ENCODE data around the gene STEAP1B.

Gene STEAP1B

GRCh38 chr7:22386865-22387264, 113.1 kb downstream of the STEAP1B start:
- Histone ChIP-seq H3K9me3 (ENCODE audit: insufficient read depth, low read length) (no peaks in the 10 kb centered on the region), H3K79me2 (ENCODE audit: low read length) (no peaks in the 10 kb centered on the region), H4K20me1 (ENCODE audit: insufficient read depth, low read length) (peaks cover 21% of the 10 kb centered on the region), H3K36me3 (replicated peaks; ENCODE audit: low read depth, low read length) (peaks cover 3% of the 10 kb centered on the region), H3K4me2 (ENCODE audit: low read length) (peak overlapping the region; percentile 78), H3K27me3 (ENCODE audit: low read depth, low read length) (peaks cover 23% of the 10 kb centered on the region), H2AFZ (ENCODE audit: low read depth, low read length) (no peak overlapping the region), H3K4me3 (ENCODE audit: low read length) (0 out of 2 replicates have a peak overlapping the region, but pooled peaks have one; percentile 30), H3K9ac (ENCODE audit: low read length) (no peak overlapping the region), H3K4me1 (ENCODE audit: low read length) (peaks cover 28% of the 10 kb centered on the region), H3K27ac (ENCODE audit: low read length) (no peak overlapping the region)
- TF ChIP-seq EZH2phosphoT487 (IDR thresholded peaks at IDR 0.05; ENCODE audit: low read depth) (no peak), CTCF (IDR thresholded peaks at IDR 0.05; ENCODE audit: low read depth, low read length) (no peak)

GRCh38 chr7:22386206-22386858, 113.7 kb downstream of the STEAP1B start:
- Histone ChIP-seq H3K9ac (ENCODE audit: low read length) (no peak overlapping the region), H3K9me3 (ENCODE audit: insufficient read depth, low read length) (no peaks in the 10 kb centered on the region), H3K27me3 (ENCODE audit: low read depth, low read length) (peaks cover 23% of the 10 kb centered on the region), H3K79me2 (ENCODE audit: low read length) (no peaks in the 10 kb centered on the region), H3K27ac (ENCODE audit: low read length) (no peak overlapping the region), H4K20me1 (ENCODE audit: insufficient read depth, low read length) (peaks cover 21% of the 10 kb centered on the region), H3K36me3 (replicated peaks; ENCODE audit: low read depth, low read length) (peaks cover 3% of the 10 kb centered on the region), H3K4me3 (ENCODE audit: low read length) (0 out of 2 replicates have a peak overlapping the region, but pooled peaks have one; percentile 30), H3K4me1 (ENCODE audit: low read length) (peaks cover 28% of the 10 kb centered on the region), H3K4me2 (ENCODE audit: low read length) (peak overlapping the region; percentile 78), H2AFZ (ENCODE audit: low read depth, low read length) (no peak overlapping the region)
- TF ChIP-seq CTCF (IDR thresholded peaks at IDR 0.05; ENCODE audit: low read depth, low read length): no peak

GRCh38 chr7:22385326-22385725, 114.7 kb downstream of the STEAP1B start:
- H3K9ac ChIP-seq (ENCODE audit: low read length): no peak overlapping the region
- H3K27ac ChIP-seq (ENCODE audit: low read length): no peak overlapping the region
- TF ChIP-seq CTCF (IDR thresholded peaks at IDR 0.05; ENCODE audit: low read depth, low read length): no peak
- TF ChIP-seq EZH2phosphoT487 (IDR thresholded peaks at IDR 0.05; ENCODE audit: low read depth): no peak
- peaks cover 28% of the 10 kb centered on the region for H3K4me1 ChIP-seq (ENCODE audit: low read length)
- H3K27me3 ChIP-seq (ENCODE audit: low read depth, low read length): peaks cover 24% of the 10 kb centered on the region
- H3K36me3 ChIP-seq (replicated peaks; ENCODE audit: low read depth, low read length): peaks cover 3% of the 10 kb centered on the region
- H3K79me2 ChIP-seq (ENCODE audit: low read length): no peaks in the 10 kb centered on the region
- no peak overlapping the region for H2AFZ ChIP-seq (ENCODE audit: low read depth, low read length)
- peak overlapping the region; percentile 78 for H3K4me2 ChIP-seq (ENCODE audit: low read length)
- peaks cover 18% of the 10 kb centered on the region for H4K20me1 ChIP-seq (ENCODE audit: insufficient read depth, low read length)
- peak overlapping the region; percentile 37 for H3K4me3 ChIP-seq (ENCODE audit: low read length)
- no peaks in the 10 kb centered on the region for H3K9me3 ChIP-seq (ENCODE audit: insufficient read depth, low read length)

- H4K20me1 ChIP-seq (ENCODE audit: insufficient read depth, low read length): no peaks in the 10 kb centered on the region; the same call in 1 of the 2 replicates
- H3K27ac ChIP-seq (ENCODE audit: low read length): no peak overlapping the region
- no peaks in the 10 kb centered on the region for H3K9me3 ChIP-seq (ENCODE audit: insufficient read depth, low read length)
- H3K4me2 ChIP-seq (ENCODE audit: low read length): no peak overlapping the region
- TF ChIP-seq CTCF (IDR thresholded peaks at IDR 0.05; ENCODE audit: low read depth, low read length) (no peak), EZH2phosphoT487 (IDR thresholded peaks at IDR 0.05; ENCODE audit: low read depth) (no peak)
- H3K4me1 ChIP-seq (ENCODE audit: low read length): peaks cover 9% of the 10 kb centered on the region
- H3K36me3 ChIP-seq (replicated peaks; ENCODE audit: low read depth, low read length): no peaks in the 10 kb centered on the region
- no peaks in the 10 kb centered on the region for H3K79me2 ChIP-seq (ENCODE audit: low read length)
- H3K27me3 ChIP-seq (ENCODE audit: low read depth, low read length): peaks cover 23% of the 10 kb centered on the region
- no peak overlapping the region for H3K4me3 ChIP-seq (ENCODE audit: low read length)
- no peak overlapping the region for H3K9ac ChIP-seq (ENCODE audit: low read length)
- no peak overlapping the region for H2AFZ ChIP-seq (ENCODE audit: low read depth, low read length)
These were observed 119.7 kb downstream of the STEAP1B start for GRCh38 chr7:22380333-22380732.
